Glutamatergic neuron (in vitro differentiated cells): Measurements from ENCODE around the gene CEP128. TPM values are rescaled to one million over a fixed set of nuclear protein-coding genes. Genes with fewer than 3 reads are reported as not detected.

Experiments
- DNase-seq: peaks from one replicate; pipeline ENCODE4 v3.0.0; 2022
- H3K27ac Mint-ChIP-seq: one replicate; pipeline ENCODE4 v1.8.0; 2020; ENCODE audit warnings: mild to moderate bottlenecking, mixed read lengths, inconsistent platforms; ENCODE audit not compliant: unreplicated experiment
- H3K27me3 Mint-ChIP-seq: one replicate; pipeline ENCODE4 v1.8.0; 2020; ENCODE audit warnings: mild to moderate bottlenecking, moderate library complexity, mixed read lengths, inconsistent platforms; ENCODE audit not compliant: unreplicated experiment
- H3K36me3 Mint-ChIP-seq: one replicate; pipeline ENCODE4 v1.8.0; 2020; ENCODE audit warnings: mild to moderate bottlenecking, mixed read lengths, inconsistent platforms; ENCODE audit not compliant: unreplicated experiment
- H3K4me1 Mint-ChIP-seq: one replicate; pipeline ENCODE4 v1.8.0; 2020; ENCODE audit warnings: mild to moderate bottlenecking, low read depth, mixed read lengths, inconsistent platforms; ENCODE audit not compliant: unreplicated experiment
- H3K4me3 Mint-ChIP-seq: one replicate; pipeline ENCODE4 v1.8.0; 2020; ENCODE audit warnings: mild to moderate bottlenecking, mixed read lengths, inconsistent platforms; ENCODE audit not compliant: unreplicated experiment
- H3K9me3 Mint-ChIP-seq: one replicate; pipeline ENCODE4 v1.8.0; 2020; ENCODE audit warnings: mild to moderate bottlenecking, moderate library complexity, mixed read lengths, inconsistent platforms; ENCODE audit not compliant: unreplicated experiment
- total RNA-seq: library from RNA; stranded (reverse); fragmentation: NEBNext Ultra II Directional; extraction: Animal tissue kit (Norgen Biotek cat#: 25700); gene quantifications from one replicate; pipeline ENCODE4 v1.2.1, GENCODE V29; 2021; ENCODE audit not compliant: unreplicated experiment
- TF ChIP-seq, protein P1 (sequence below): fragments of 200-600 bp; sonication (generic); IDR thresholded peaks from one replicate; pipeline ENCODE4 v1.5.0; 2021; ENCODE audit not compliant: partially characterized antibody, unreplicated experiment

Gene CEP128
- total RNA-seq, 1 donor from 2014 or later: 38.5 TPM

DNA sequence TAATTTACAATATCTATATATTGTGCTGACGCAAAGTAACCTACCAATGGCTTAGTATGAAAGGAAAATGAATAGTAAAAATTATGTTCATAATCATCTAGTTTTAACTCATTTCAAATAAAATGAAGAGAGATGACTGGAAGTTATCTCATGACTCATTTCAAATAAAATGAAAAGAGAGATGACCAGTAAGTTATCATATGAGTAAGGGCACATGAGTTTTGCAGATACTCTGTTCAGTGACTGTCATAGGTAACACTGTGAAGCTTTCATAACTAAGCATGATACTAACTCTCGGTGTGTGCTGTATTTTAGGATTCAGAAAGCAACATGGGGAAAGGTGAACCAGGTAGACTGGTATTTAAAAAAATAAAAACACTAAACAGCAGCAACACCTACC lies 365.8 kb downstream of the CEP128 start:
- H3K4me1 Mint-ChIP-seq: no peaks in the 10 kb centered on the region
- H3K4me3 Mint-ChIP-seq: no peak overlapping the region
- no peak for DNase-seq
- no peaks in the 10 kb centered on the region for H3K36me3 Mint-ChIP-seq
- H3K27me3 Mint-ChIP-seq: no peaks in the 10 kb centered on the region
- H3K27ac Mint-ChIP-seq: no peak overlapping the region
- no peaks in the 10 kb centered on the region for H3K9me3 Mint-ChIP-seq
- TF ChIP-seq, protein P1, sequence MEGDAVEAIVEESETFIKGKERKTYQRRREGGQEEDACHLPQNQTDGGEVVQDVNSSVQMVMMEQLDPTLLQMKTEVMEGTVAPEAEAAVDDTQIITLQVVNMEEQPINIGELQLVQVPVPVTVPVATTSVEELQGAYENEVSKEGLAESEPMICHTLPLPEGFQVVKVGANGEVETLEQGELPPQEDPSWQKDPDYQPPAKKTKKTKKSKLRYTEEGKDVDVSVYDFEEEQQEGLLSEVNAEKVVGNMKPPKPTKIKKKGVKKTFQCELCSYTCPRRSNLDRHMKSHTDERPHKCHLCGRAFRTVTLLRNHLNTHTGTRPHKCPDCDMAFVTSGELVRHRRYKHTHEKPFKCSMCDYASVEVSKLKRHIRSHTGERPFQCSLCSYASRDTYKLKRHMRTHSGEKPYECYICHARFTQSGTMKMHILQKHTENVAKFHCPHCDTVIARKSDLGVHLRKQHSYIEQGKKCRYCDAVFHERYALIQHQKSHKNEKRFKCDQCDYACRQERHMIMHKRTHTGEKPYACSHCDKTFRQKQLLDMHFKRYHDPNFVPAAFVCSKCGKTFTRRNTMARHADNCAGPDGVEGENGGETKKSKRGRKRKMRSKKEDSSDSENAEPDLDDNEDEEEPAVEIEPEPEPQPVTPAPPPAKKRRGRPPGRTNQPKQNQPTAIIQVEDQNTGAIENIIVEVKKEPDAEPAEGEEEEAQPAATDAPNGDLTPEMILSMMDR: no peak

DNA sequence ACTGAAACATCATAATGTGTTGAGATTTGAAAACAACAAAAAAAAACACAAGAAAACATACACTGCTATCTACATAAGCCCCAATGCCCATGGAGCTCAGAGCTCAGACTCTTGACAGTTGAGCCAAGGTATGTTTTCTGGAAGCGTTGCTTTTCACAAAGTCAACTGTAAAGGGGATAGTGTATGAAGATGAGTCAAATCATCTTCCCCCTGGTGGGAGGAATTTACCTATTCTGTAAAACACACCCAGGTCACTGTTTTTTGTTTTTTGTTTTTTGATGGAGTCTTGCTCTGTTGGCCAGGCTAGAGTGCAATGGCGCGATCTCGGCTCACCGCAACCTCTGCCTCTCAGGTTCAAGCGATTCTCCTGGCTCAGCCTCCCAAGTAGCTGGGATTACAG lies 368.9 kb downstream of the CEP128 start:
- Mint-ChIP-seq H3K36me3 (no peaks in the 10 kb centered on the region), H3K27me3 (no peaks in the 10 kb centered on the region), H3K9me3 (no peaks in the 10 kb centered on the region), H3K4me3 (no peak overlapping the region), H3K27ac (no peak overlapping the region), H3K4me1 (no peaks in the 10 kb centered on the region)
- TF ChIP-seq, protein P1: no peak
- DNase-seq: no peak

DNA sequence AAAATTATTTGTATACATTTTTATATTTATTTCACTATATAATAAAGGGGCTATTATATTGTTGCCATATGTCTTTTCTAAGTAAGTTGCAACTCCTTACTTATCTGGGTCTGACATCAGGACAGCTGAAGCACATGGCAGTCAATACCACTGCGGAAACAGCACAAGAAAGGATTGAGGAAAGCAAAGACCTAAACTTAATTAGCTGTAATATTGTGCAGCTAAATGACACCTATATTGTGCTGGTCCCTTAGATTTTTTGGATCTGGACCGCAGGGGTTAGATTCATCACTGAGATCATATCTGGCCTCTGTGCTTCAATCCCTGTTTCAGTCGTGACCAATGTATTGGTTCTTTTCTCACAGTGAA lies 370.6 kb downstream of the CEP128 start:
- Mint-ChIP-seq H3K36me3 (no peaks in the 10 kb centered on the region), H3K9me3 (no peaks in the 10 kb centered on the region), H3K4me1 (no peaks in the 10 kb centered on the region), H3K4me3 (no peak overlapping the region), H3K27ac (no peak overlapping the region), H3K27me3 (no peaks in the 10 kb centered on the region)
- no peak for DNase-seq
- TF ChIP-seq, protein P1: no peak

DNA sequence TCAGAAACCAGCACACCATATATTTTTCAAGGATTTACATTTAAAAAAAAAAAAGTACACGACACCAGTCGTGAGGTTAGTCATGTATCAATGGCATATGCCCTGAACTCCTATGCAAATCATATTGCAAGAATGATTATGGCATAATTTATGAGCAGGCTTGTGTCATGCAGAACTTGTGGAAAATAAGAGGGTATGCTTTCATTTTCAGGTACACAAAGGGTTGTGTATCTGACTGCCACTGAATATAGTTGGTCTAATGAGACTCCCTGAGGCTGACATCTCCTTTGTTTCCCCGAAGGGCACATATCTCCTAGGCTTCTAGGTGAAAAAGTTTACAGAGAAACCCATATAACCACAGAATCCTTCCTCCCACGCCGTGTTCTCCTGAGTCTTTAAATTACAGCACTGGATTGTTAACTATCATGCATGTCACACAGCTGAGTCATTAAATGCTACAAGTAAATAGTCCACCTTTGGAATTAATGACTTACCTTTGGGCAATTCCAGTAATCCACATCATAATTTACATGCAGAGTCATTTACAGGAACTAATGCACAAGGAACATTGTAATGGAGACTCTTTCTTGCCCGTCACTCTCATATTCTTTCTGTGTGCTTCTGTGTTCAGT lies 373.5 kb downstream of the CEP128 start:
- Mint-ChIP-seq H3K27ac (no peak overlapping the region), H3K9me3 (no peaks in the 10 kb centered on the region), H3K4me3 (no peak overlapping the region), H3K36me3 (no peaks in the 10 kb centered on the region), H3K4me1 (no peaks in the 10 kb centered on the region), H3K27me3 (no peaks in the 10 kb centered on the region)
- TF ChIP-seq, protein P1: no peak
- no peak for DNase-seq

DNA sequence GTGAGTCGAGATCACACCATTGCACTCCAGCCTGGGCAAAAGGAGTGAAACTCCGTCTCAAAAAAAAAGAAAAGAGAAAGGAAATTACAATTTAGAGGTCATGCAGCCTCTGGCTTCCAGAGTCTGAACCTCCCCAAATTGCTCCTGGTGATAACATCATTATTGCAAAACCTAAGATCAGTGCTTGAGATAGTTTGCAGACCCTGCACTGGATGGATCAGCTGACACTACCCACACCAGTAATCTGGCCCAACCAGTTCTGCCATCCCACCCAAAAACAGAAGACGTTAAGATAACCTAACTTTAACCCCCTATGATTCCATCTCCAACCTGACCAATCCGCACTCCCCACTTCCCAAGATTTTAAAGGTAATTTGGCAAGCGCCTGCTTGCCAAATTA lies 376.5 kb downstream of the CEP128 start:
- TF ChIP-seq, protein P1: no peak
- Mint-ChIP-seq H3K4me3 (no peak overlapping the region), H3K9me3 (no peaks in the 10 kb centered on the region), H3K27me3 (no peaks in the 10 kb centered on the region), H3K4me1 (no peaks in the 10 kb centered on the region), H3K36me3 (no peaks in the 10 kb centered on the region), H3K27ac (no peak overlapping the region)
- DNase-seq: no peak
